Lower leg skin (tissue), 3 donors: ENCODE data around the gene PTPRO.

ENCODE experiments used
- POLR2A ChIP-seq, 2 donors: fragments of 450-650 bp; IDR thresholded peaks; one replicate each; pipeline ENCODE4 v1.6.1; 2016 to 2017; ENCODE audit warnings: antibody characterized with exemption in 2 of 2, mild to moderate bottlenecking in 1 of 2, moderate library complexity in 1 of 2
- TF ChIP-seq, protein P1 (sequence below), 3 donors: fragments of 450-650 bp; IDR thresholded peaks; one replicate each; pipeline ENCODE4 v1.5.1; 2016; ENCODE audit warnings: antibody characterized with exemption in 3 of 3, mild to moderate bottlenecking in 3 of 3, moderate library complexity in 2 of 3

- no peak for TF ChIP-seq POLR2A (IDR thresholded peaks at IDR 0.05)
- TF ChIP-seq, protein P1, sequence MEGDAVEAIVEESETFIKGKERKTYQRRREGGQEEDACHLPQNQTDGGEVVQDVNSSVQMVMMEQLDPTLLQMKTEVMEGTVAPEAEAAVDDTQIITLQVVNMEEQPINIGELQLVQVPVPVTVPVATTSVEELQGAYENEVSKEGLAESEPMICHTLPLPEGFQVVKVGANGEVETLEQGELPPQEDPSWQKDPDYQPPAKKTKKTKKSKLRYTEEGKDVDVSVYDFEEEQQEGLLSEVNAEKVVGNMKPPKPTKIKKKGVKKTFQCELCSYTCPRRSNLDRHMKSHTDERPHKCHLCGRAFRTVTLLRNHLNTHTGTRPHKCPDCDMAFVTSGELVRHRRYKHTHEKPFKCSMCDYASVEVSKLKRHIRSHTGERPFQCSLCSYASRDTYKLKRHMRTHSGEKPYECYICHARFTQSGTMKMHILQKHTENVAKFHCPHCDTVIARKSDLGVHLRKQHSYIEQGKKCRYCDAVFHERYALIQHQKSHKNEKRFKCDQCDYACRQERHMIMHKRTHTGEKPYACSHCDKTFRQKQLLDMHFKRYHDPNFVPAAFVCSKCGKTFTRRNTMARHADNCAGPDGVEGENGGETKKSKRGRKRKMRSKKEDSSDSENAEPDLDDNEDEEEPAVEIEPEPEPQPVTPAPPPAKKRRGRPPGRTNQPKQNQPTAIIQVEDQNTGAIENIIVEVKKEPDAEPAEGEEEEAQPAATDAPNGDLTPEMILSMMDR (IDR thresholded peaks at IDR 0.05), result no peak
Measured at GRCh38 chr12:15556411-15557102, 234.2 kb downstream of the PTPRO start.
